Astrocyte (in vitro differentiated cells and primary cell): ENCODE data around the gene DYSF. TPM values are rescaled to one million over a fixed set of nuclear protein-coding genes. Genes with fewer than 3 reads are reported as not detected.

Experiments used
- DNase-seq: peaks from one replicate; pipeline ENCODE4 v3.0.0-alpha.2; 2010; ENCODE audit warnings: low read depth
- FAIRE-seq: peaks from 2 replicates; lab custom pipeline; 2011; peaks lifted over from hg19 to GRCh38; lab: Jason Lieb, UNC
- H2AFZ ChIP-seq: 2 replicates; pipeline ENCODE4 v1.6.0; 2012; ENCODE audit warnings: low read depth, low read length, inconsistent platforms
- H3K27ac ChIP-seq: 2 replicates; pipeline ENCODE4 v1.5.1; 2011; ENCODE audit warnings: low read depth, low read length, inconsistent platforms
- H3K27me3 ChIP-seq: 2 replicates; pipeline ENCODE4 v1.6.0; 2011; ENCODE audit warnings: low read length, inconsistent platforms; ENCODE audit not compliant: insufficient read depth
- H3K36me3 ChIP-seq: 2 replicates; pipeline ENCODE4 v1.5.1; 2011; ENCODE audit warnings: low read length, inconsistent platforms; ENCODE audit not compliant: insufficient read depth
- H3K4me1 ChIP-seq: 2 replicates; pipeline ENCODE4 v1.5.1; 2011; ENCODE audit warnings: low read length, inconsistent platforms; ENCODE audit not compliant: insufficient read depth
- H3K4me2 ChIP-seq: 2 replicates; pipeline ENCODE4 v1.6.0; 2012; ENCODE audit warnings: low read length, inconsistent platforms
- H3K4me3 ChIP-seq: 2 replicates; pipeline ENCODE4 v1.5.1; 2011; ENCODE audit warnings: low read depth, mild to moderate bottlenecking, low read length, inconsistent platforms; ENCODE audit not compliant: insufficient read depth
- H3K79me2 ChIP-seq: 2 replicates; pipeline ENCODE4 v1.6.0; 2012; ENCODE audit warnings: mild to moderate bottlenecking, low read length, inconsistent platforms; ENCODE audit not compliant: insufficient read depth
- H3K9ac ChIP-seq: 2 replicates; pipeline ENCODE4 v1.6.0; 2012; ENCODE audit warnings: mild to moderate bottlenecking, low read length, inconsistent platforms
- H3K9me3 ChIP-seq: 2 replicates; pipeline ENCODE4 v1.5.1; 2012; ENCODE audit warnings: low read depth, mild to moderate bottlenecking, low read length, inconsistent platforms; ENCODE audit not compliant: insufficient read depth
- H4K20me1 ChIP-seq: 2 replicates; pipeline ENCODE4 v1.6.0; 2012; ENCODE audit warnings: low read length, inconsistent platforms; ENCODE audit not compliant: insufficient read depth
- H3K27ac Mint-ChIP-seq: one replicate; pipeline ENCODE4 v1.8.0; 2021; ENCODE audit warnings: mild to moderate bottlenecking, mixed read lengths; ENCODE audit not compliant: unreplicated experiment
- H3K27me3 Mint-ChIP-seq: one replicate; pipeline ENCODE4 v1.8.0; 2021; ENCODE audit warnings: low read depth, mixed read lengths; ENCODE audit not compliant: unreplicated experiment
- H3K36me3 Mint-ChIP-seq: one replicate; pipeline ENCODE4 v1.8.0; 2021; ENCODE audit warnings: low read depth, mixed read lengths; ENCODE audit not compliant: unreplicated experiment
- H3K4me1 Mint-ChIP-seq: one replicate; pipeline ENCODE4 v1.8.0; 2021; ENCODE audit warnings: low read depth, mixed read lengths; ENCODE audit not compliant: unreplicated experiment
- H3K4me3 Mint-ChIP-seq: one replicate; pipeline ENCODE4 v1.8.0; 2021; ENCODE audit warnings: mild to moderate bottlenecking, moderate library complexity, mixed read lengths; ENCODE audit not compliant: unreplicated experiment
- H3K9me3 Mint-ChIP-seq: one replicate; pipeline ENCODE4 v1.8.0; 2021; ENCODE audit warnings: mild to moderate bottlenecking, mixed read lengths; ENCODE audit not compliant: unreplicated experiment
- CTCF ChIP-seq: IDR thresholded peaks from 2 replicates; pipeline ENCODE4 v1.5.1; 2011; ENCODE audit warnings: low read depth, mild to moderate bottlenecking, inconsistent platforms, low read length, moderate library complexity; ENCODE audit not compliant: insufficient read depth
- EZH2 ChIP-seq: IDR thresholded peaks from 2 replicates; pipeline ENCODE4 v1.6.1; 2012; ENCODE audit warnings: mild to moderate bottlenecking, low read length, inconsistent platforms; ENCODE audit not compliant: insufficient read depth
- total RNA-seq: library from RNA; stranded (reverse); gene quantifications from 2 replicates; pipeline ENCODE4 v1.2.1, GENCODE V29; 2021

DYSF gene
- total RNA-seq, 1 donor from 2014 or later = 123 TPM

GRCh38 chr2:71556692-71557250 lies 103.4 kb downstream of the DYSF start:
- H3K36me3 ChIP-seq = no peaks in the 10 kb centered on the region
- H4K20me1 ChIP-seq = no peaks in the 10 kb centered on the region
- peaks cover 11% of the 10 kb centered on the region for H3K27me3 Mint-ChIP-seq
- peaks cover 44% of the 10 kb centered on the region for H3K36me3 Mint-ChIP-seq
- H3K4me1 Mint-ChIP-seq = peaks cover 24% of the 10 kb centered on the region
- H3K4me2 ChIP-seq = no peak overlapping the region
- no peaks in the 10 kb centered on the region for H3K27me3 ChIP-seq
- TF ChIP-seq CTCF = no peak
- TF ChIP-seq EZH2 = no peak
- no peak overlapping the region for H3K27ac ChIP-seq
- peaks cover 4% of the 10 kb centered on the region for H3K4me1 ChIP-seq
- FAIRE-seq (no peak), DNase-seq (no peak)
- H2AFZ ChIP-seq = no peak overlapping the region
- H3K9me3 ChIP-seq = no peaks in the 10 kb centered on the region
- H3K27ac Mint-ChIP-seq = no peak overlapping the region
- H3K4me3 ChIP-seq = no peak overlapping the region
- H3K9ac ChIP-seq = no peak overlapping the region
- H3K9me3 Mint-ChIP-seq = peaks cover 4% of the 10 kb centered on the region
- no peaks in the 10 kb centered on the region for H3K79me2 ChIP-seq
- H3K4me3 Mint-ChIP-seq = no peak overlapping the region

GRCh38 chr2:71557321-71557720 lies 104.0 kb downstream of the DYSF start:
- TF ChIP-seq EZH2 (no peak), CTCF (no peak)
- Mint-ChIP-seq H3K9me3 (peaks cover 4% of the 10 kb centered on the region), H3K36me3 (peaks cover 44% of the 10 kb centered on the region), H3K27me3 (peaks cover 11% of the 10 kb centered on the region), H3K4me3 (no peak overlapping the region), H3K27ac (no peak overlapping the region), H3K4me1 (peaks cover 26% of the 10 kb centered on the region)
- peaks cover 4% of the 10 kb centered on the region for H3K4me1 ChIP-seq
- no peaks in the 10 kb centered on the region for H3K27me3 ChIP-seq
- no peak overlapping the region for H2AFZ ChIP-seq
- FAIRE-seq (no peak), DNase-seq (no peak)
- no peaks in the 10 kb centered on the region for H4K20me1 ChIP-seq
- no peaks in the 10 kb centered on the region for H3K9me3 ChIP-seq
- H3K4me2 ChIP-seq = no peak overlapping the region
- H3K27ac ChIP-seq = no peak overlapping the region
- no peaks in the 10 kb centered on the region for H3K79me2 ChIP-seq
- H3K9ac ChIP-seq = no peak overlapping the region
- no peaks in the 10 kb centered on the region for H3K36me3 ChIP-seq
- no peak overlapping the region for H3K4me3 ChIP-seq

GRCh38 chr2:71558300-71559051 lies 105.1 kb downstream of the DYSF start:
- peak overlapping the region; percentile 47 for H3K27ac Mint-ChIP-seq
- no peaks in the 10 kb centered on the region for H3K27me3 ChIP-seq
- H3K4me3 Mint-ChIP-seq = no peak overlapping the region

More at GRCh38 chr2:71558300-71559051, 105.1 kb downstream of the DYSF start:
- Histone ChIP-seq H3K27ac (no peak overlapping the region), H2AFZ (no peak overlapping the region), H3K9ac (no peak overlapping the region), H3K9me3 (no peaks in the 10 kb centered on the region), H3K4me2 (no peak overlapping the region), H3K4me1 (peaks cover 4% of the 10 kb centered on the region), H3K4me3 (no peak overlapping the region), H4K20me1 (no peaks in the 10 kb centered on the region), H3K79me2 (no peaks in the 10 kb centered on the region), H3K36me3 (no peaks in the 10 kb centered on the region)
- Mint-ChIP-seq H3K9me3 (peaks cover 4% of the 10 kb centered on the region), H3K4me1 (peaks cover 37% of the 10 kb centered on the region), H3K27me3 (peaks cover 6% of the 10 kb centered on the region), H3K36me3 (peaks cover 37% of the 10 kb centered on the region)
- DNase-seq = no peak
- TF ChIP-seq EZH2 = no peak
- no peak for TF ChIP-seq CTCF
- no peak for FAIRE-seq
